WTC11 (cell line): ENCODE results near the gene OAT. TPM values are rescaled to one million over a fixed set of nuclear protein-coding genes. Genes with fewer than 3 reads are reported as not detected.

Experiments
- ATAC-seq: fragments of 200-7000 bp; cut with Tn5 transposase; 2 replicates; pipeline ENCODE4 v1.10.0; 2021; ENCODE audit warnings: mild to moderate bottlenecking, moderate library complexity
- CTCF ChIA-PET: fragments of 300-600 bp; sonication (Branson Sonifier 250); formaldehyde crosslinking; loops from one replicate; lab custom pipeline; 2021; ENCODE audit warnings: antibody characterized with exemption; lab: Charles Lee
- POLR2A ChIA-PET: fragments of 350-600 bp; sonication (Branson Sonifier 250); formaldehyde crosslinking; loops from one replicate; lab custom pipeline; 2021; ENCODE audit warnings: antibody characterized with exemption; lab: Charles Lee
- DNase-seq: peaks from one replicate; pipeline ENCODE4 v3.0.0; 2021; ENCODE audit warnings: low spot score
- H3K27ac Mint-ChIP-seq: 2 replicates; pipeline ENCODE4 v1.8.0; 2021; ENCODE audit warnings: mixed read lengths
- H3K27me3 Mint-ChIP-seq: 2 replicates; pipeline ENCODE4 v1.8.0; 2021; ENCODE audit warnings: low read depth, mild to moderate bottlenecking, moderate library complexity, mixed read lengths
- H3K36me3 Mint-ChIP-seq: 2 replicates; pipeline ENCODE4 v1.8.0; 2021; ENCODE audit warnings: mixed read lengths
- H3K4me1 Mint-ChIP-seq: 2 replicates; pipeline ENCODE4 v1.8.0; 2022; ENCODE audit warnings: mixed read lengths
- H3K4me3 Mint-ChIP-seq: 2 replicates; pipeline ENCODE4 v1.8.0; 2021; ENCODE audit warnings: mild to moderate bottlenecking, moderate library complexity, mixed read lengths
- H3K9me3 Mint-ChIP-seq: 2 replicates; pipeline ENCODE4 v1.8.0; 2021; ENCODE audit warnings: mixed read lengths
- ELF4 ChIP-seq: sonication (generic); formaldehyde crosslinking; IDR thresholded peaks from 2 replicates; pipeline ENCODE4 v1.8.1; 2022; ENCODE audit warnings: low read depth, mild to moderate bottlenecking, moderate library complexity, missing genetic modification reagents
- EMX1 ChIP-seq: fragments of 250-450 bp; sonication (Bioruptor Pico); IDR thresholded peaks from 2 replicates; pipeline ENCODE4 v1.8.0; 2021; ENCODE audit warnings: mild to moderate bottlenecking
- ETV6 ChIP-seq: sonication (generic); formaldehyde crosslinking; IDR thresholded peaks from 2 replicates; pipeline ENCODE4 v1.8.1; 2022; ENCODE audit warnings: mild to moderate bottlenecking, missing genetic modification reagents
- GRHL2 ChIP-seq: fragments of 250-450 bp; sonication (Bioruptor Pico); IDR thresholded peaks from 2 replicates; pipeline ENCODE4 v1.8.0; 2022; ENCODE audit warnings: mild to moderate bottlenecking, moderate library complexity; ENCODE audit not compliant: insufficient replicate concordance, severe bottlenecking
- NR3C1 ChIP-seq: sonication (generic); formaldehyde crosslinking; conservative IDR thresholded peaks from 2 replicates; pipeline ENCODE4 v1.8.1; 2023; ENCODE audit warnings: low read depth, mild to moderate bottlenecking, missing genetic modification reagents
- SMAD3 ChIP-seq: sonication (generic); formaldehyde crosslinking; IDR thresholded peaks from 2 replicates; pipeline ENCODE4 v1.8.0; 2022; ENCODE audit warnings: missing genetic modification reagents, mild to moderate bottlenecking, borderline replicate concordance
- SMAD4 ChIP-seq: sonication (generic); formaldehyde crosslinking; IDR thresholded peaks from 2 replicates; pipeline ENCODE4 v1.8.0; 2022; ENCODE audit warnings: mild to moderate bottlenecking, missing genetic modification reagents
- SOX15 ChIP-seq: fragments of 250-450 bp; sonication (Bioruptor Pico); IDR thresholded peaks from 2 replicates; pipeline ENCODE4 v1.9.0; 2021; ENCODE audit warnings: mild to moderate bottlenecking
- TP53 ChIP-seq: sonication (generic); formaldehyde crosslinking; IDR thresholded peaks from 2 replicates; pipeline ENCODE4 v1.8.1; 2023; ENCODE audit warnings: mild to moderate bottlenecking, missing genetic modification reagents
- ZNF219 ChIP-seq: sonication (generic); formaldehyde crosslinking; IDR thresholded peaks from 2 replicates; pipeline ENCODE4 v1.8.0; 2023; ENCODE audit warnings: missing genetic modification reagents, mild to moderate bottlenecking, borderline replicate concordance
- ZNF317 ChIP-seq: sonication (generic); formaldehyde crosslinking; IDR thresholded peaks from 2 replicates; pipeline ENCODE4 v1.8.1; 2023; ENCODE audit warnings: low read depth, mild to moderate bottlenecking, moderate library complexity, missing genetic modification reagents, borderline replicate concordance
- ZNF671 ChIP-seq: fragments of 250-450 bp; sonication (Bioruptor Pico); IDR thresholded peaks from 2 replicates; pipeline ENCODE4 v1.8.0; 2021; ENCODE audit warnings: mild to moderate bottlenecking
- total RNA-seq: library from RNA; stranded (reverse); gene quantifications from 3 replicates; pipeline ENCODE4 v1.2.3, GENCODE V29; 2021
- TF ChIP-seq, protein P1 (sequence below): fragments of 200-600 bp; IDR thresholded peaks from 2 replicates; pipeline ENCODE4 v1.8.0; 2022; ENCODE audit warnings: antibody characterized with exemption
- TF ChIP-seq, protein P2 (sequence below): sonication (generic); formaldehyde crosslinking; IDR thresholded peaks from 2 replicates; pipeline ENCODE4 v1.8.1; 2023; ENCODE audit warnings: mild to moderate bottlenecking, moderate library complexity, missing genetic modification reagents
- TF ChIP-seq, protein P3 (sequence below): sonication (generic); formaldehyde crosslinking; IDR thresholded peaks from 2 replicates; pipeline ENCODE4 v1.8.1; 2023; ENCODE audit warnings: mild to moderate bottlenecking, missing genetic modification reagents
- TF ChIP-seq, protein P4 (sequence below): sonication (generic); formaldehyde crosslinking; IDR thresholded peaks from 2 replicates; pipeline ENCODE4 v1.8.1; 2023; ENCODE audit warnings: mild to moderate bottlenecking, missing genetic modification reagents
- TF ChIP-seq, protein P5 (sequence below): sonication (generic); formaldehyde crosslinking; IDR thresholded peaks from 2 replicates; pipeline ENCODE4 v1.8.1; 2022; ENCODE audit warnings: low read depth, missing genetic modification reagents, borderline replicate concordance

Gene OAT
- total RNA-seq, 1 experiment from 2014 or later = 117 TPM

DNA sequence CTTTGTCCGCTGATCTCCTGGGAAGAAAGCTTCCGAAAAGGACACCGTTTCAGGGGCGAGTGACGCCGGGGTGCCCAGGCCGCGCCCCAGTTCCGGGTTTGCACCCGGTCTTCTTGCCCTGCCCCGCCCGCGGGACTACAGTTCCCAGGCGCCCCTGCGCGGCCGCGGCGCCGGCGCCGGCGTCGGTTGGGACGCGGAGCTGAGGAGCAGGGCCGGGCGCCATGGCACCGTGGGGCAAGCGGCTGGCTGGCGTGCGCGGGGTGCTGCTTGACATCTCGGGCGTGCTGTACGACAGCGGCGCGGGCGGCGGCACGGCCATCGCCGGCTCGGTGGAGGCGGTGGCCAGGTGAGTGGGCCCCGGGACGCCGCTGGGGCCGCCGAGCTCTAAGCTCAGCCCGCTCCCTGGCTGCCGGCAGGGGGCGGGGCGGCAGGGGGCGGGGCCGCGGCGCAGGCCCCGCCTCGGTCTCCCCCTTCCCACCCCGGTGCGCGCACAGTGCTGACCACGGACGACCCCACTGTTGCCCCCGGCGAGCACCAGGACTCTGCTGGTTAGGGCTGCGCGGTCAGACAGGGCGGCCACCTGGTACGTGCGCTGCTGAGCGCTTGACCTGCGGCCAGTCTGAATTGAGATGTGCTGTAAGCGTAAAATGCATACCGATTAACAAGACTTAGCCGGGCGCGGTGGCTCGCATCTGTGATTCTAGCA lies 43.1 kb upstream of the OAT start, which contains the start of gene LHPP (continued):
- TF ChIP-seq, protein P1, sequence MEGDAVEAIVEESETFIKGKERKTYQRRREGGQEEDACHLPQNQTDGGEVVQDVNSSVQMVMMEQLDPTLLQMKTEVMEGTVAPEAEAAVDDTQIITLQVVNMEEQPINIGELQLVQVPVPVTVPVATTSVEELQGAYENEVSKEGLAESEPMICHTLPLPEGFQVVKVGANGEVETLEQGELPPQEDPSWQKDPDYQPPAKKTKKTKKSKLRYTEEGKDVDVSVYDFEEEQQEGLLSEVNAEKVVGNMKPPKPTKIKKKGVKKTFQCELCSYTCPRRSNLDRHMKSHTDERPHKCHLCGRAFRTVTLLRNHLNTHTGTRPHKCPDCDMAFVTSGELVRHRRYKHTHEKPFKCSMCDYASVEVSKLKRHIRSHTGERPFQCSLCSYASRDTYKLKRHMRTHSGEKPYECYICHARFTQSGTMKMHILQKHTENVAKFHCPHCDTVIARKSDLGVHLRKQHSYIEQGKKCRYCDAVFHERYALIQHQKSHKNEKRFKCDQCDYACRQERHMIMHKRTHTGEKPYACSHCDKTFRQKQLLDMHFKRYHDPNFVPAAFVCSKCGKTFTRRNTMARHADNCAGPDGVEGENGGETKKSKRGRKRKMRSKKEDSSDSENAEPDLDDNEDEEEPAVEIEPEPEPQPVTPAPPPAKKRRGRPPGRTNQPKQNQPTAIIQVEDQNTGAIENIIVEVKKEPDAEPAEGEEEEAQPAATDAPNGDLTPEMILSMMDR = 0 out of 2 replicates have a peak, but pooled peaks have one; percentile 24
- TF ChIP-seq, protein P2, sequence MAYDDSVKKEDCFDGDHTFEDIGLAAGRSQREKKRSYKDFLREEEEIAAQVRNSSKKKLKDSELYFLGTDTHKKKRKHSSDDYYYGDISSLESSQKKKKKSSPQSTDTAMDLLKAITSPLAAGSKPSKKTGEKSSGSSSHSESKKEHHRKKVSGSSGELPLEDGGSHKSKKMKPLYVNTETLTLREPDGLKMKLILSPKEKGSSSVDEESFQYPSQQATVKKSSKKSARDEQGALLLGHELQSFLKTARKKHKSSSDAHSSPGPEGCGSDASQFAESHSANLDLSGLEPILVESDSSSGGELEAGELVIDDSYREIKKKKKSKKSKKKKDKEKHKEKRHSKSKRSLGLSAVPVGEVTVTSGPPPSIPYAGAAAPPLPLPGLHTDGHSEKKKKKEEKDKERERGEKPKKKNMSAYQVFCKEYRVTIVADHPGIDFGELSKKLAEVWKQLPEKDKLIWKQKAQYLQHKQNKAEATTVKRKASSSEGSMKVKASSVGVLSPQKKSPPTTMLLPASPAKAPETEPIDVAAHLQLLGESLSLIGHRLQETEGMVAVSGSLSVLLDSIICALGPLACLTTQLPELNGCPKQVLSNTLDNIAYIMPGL (CRISPR knock-in tag) = no peak; the same call in 1 of the 2 replicates
- TF ChIP-seq ZNF219 (CRISPR knock-in tag) (no peak), ETV6 (peak; percentile 41), EMX1 (CRISPR knock-in tag) (no peak), SOX15 (no peak), SMAD3 (no peak), SMAD4 (no peak), GRHL2 (CRISPR knock-in tag) (no peak), ZNF671 (CRISPR knock-in tag) (no peak)
- TF ChIP-seq, protein P3, sequence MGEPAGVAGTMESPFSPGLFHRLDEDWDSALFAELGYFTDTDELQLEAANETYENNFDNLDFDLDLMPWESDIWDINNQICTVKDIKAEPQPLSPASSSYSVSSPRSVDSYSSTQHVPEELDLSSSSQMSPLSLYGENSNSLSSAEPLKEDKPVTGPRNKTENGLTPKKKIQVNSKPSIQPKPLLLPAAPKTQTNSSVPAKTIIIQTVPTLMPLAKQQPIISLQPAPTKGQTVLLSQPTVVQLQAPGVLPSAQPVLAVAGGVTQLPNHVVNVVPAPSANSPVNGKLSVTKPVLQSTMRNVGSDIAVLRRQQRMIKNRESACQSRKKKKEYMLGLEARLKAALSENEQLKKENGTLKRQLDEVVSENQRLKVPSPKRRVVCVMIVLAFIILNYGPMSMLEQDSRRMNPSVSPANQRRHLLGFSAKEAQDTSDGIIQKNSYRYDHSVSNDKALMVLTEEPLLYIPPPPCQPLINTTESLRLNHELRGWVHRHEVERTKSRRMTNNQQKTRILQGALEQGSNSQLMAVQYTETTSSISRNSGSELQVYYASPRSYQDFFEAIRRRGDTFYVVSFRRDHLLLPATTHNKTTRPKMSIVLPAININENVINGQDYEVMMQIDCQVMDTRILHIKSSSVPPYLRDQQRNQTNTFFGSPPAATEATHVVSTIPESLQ (CRISPR knock-in tag) = no peak
- TF ChIP-seq, protein P4, sequence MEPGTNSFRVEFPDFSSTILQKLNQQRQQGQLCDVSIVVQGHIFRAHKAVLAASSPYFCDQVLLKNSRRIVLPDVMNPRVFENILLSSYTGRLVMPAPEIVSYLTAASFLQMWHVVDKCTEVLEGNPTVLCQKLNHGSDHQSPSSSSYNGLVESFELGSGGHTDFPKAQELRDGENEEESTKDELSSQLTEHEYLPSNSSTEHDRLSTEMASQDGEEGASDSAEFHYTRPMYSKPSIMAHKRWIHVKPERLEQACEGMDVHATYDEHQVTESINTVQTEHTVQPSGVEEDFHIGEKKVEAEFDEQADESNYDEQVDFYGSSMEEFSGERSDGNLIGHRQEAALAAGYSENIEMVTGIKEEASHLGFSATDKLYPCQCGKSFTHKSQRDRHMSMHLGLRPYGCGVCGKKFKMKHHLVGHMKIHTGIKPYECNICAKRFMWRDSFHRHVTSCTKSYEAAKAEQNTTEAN (CRISPR knock-in tag) = no peak; the same call in 1 of the 2 replicates

DNA sequence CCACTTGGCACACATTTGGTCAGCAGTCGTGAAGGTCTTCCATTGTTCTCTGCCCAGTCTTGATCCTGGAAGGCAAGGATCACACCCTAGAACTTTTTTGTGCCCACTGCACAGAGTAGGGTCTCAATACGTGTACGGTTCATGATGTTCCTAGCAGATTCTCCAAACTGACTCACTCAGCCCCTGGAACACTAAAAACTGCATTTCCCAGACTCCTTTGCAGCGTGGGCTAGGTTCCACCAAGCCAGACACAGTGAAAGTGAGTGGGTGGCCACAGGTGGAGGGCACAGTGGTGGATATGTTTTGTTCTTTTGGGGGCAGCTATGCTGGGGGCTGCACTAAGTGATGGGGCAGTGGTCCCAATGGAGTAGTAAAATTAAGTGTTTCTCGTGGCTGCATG lies 41.4 kb upstream of the OAT start:
- no peak overlapping the region for H3K4me3 Mint-ChIP-seq

DNA sequence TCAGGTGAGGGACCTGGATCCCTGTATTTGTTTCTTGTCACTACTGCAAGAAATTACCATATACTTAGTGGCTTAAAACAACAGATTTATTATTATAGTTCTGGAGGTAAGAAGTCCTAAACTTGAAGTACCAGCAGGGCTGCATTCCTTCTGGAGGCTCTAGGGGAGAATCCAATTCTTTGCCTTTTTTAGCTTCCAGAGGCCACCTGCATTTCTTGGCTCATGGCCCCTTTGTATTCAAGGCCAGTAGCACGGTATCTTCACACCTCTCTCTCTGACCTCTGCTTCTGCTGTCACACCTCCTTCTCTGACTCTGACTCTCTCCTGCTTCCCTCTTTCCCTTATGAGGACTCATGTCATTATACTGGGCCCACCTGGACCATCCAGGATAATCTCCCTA lies 40.7 kb upstream of the OAT start:
- ChIA-PET CTCF (no interaction called here), POLR2A (no interaction called here)
- no peak overlapping the region for H3K27ac Mint-ChIP-seq
- H3K36me3 Mint-ChIP-seq = 0 out of 2 replicates have a peak, but pooled peaks cover 2% of the 10 kb centered on the region
- H3K4me3 Mint-ChIP-seq = no peak overlapping the region
- no peaks in the 10 kb centered on the region for H3K9me3 Mint-ChIP-seq
- DNase-seq = no peak
- no peak for ATAC-seq
- peaks cover 56% of the 10 kb centered on the region for H3K4me1 Mint-ChIP-seq
- TF ChIP-seq ZNF317 (CRISPR knock-in tag) = no peak
- no peak for TF ChIP-seq ZNF671 (CRISPR knock-in tag)
- TF ChIP-seq NR3C1 (CRISPR knock-in tag) = no peak
- TF ChIP-seq, protein P5, sequence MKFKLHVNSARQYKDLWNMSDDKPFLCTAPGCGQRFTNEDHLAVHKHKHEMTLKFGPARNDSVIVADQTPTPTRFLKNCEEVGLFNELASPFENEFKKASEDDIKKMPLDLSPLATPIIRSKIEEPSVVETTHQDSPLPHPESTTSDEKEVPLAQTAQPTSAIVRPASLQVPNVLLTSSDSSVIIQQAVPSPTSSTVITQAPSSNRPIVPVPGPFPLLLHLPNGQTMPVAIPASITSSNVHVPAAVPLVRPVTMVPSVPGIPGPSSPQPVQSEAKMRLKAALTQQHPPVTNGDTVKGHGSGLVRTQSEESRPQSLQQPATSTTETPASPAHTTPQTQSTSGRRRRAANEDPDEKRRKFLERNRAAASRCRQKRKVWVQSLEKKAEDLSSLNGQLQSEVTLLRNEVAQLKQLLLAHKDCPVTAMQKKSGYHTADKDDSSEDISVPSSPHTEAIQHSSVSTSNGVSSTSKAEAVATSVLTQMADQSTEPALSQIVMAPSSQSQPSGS (CRISPR knock-in tag) = no peak
- TF ChIP-seq ELF4 = no peak
- peaks cover 12% of the 10 kb centered on the region for H3K27me3 Mint-ChIP-seq

More for the DNA sequence above, 41.4 kb upstream of the OAT start:
- CTCF ChIA-PET = interaction anchor here (1.5 to 3.0 kb wide), 2 partner anchors 12 to 105 kb away, joined by 3 to 32 read pairs; partner anchors contain the start of gene NKX1-2
- TF ChIP-seq TP53 (CRISPR knock-in tag) = no peak
- ATAC-seq (no peak), DNase-seq (no peak)
- POLR2A ChIA-PET = no interaction called here
- H3K27me3 Mint-ChIP-seq = peaks cover 12% of the 10 kb centered on the region
- H3K9me3 Mint-ChIP-seq = no peaks in the 10 kb centered on the region
- no peak overlapping the region for H3K27ac Mint-ChIP-seq
- H3K36me3 Mint-ChIP-seq = 0 out of 2 replicates have a peak, but pooled peaks cover 2% of the 10 kb centered on the region
- H3K4me1 Mint-ChIP-seq = peaks cover 56% of the 10 kb centered on the region
